PC-9 (cell line): Measurements from ENCODE around the gene GP1BB. TPM values are rescaled to one million over a fixed set of nuclear protein-coding genes. Genes with fewer than 3 reads are reported as not detected.

Source experiments
- BruUV-seq: library from RNA; stranded (reverse); fragments of 400-500 nt; replicated peaks from 2 replicates; lab custom pipeline; 2021; lab: Mats Ljungman, UMichigan
- CTCF ChIA-PET: fragments of 300-600 bp; sonication (Branson Sonifier 250); formaldehyde crosslinking; loops from one replicate; lab custom pipeline; 2022; ENCODE audit warnings: antibody characterized with exemption; lab: Charles Lee
- POLR2A ChIA-PET: fragments of 300-600 bp; sonication (Branson Sonifier 250); formaldehyde crosslinking; loops from one replicate; lab custom pipeline; 2022; ENCODE audit warnings: antibody characterized with exemption; ENCODE audit not compliant: unreplicated experiment; lab: Charles Lee
- DNase-seq, 2 experiments: peaks; one replicate each; pipeline versions ENCODE4 v3.0.0 to v3.0.0-alpha.2; 2015 to 2022; ENCODE audit warnings: mixed read lengths in 1 of 2
- H2AFZ ChIP-seq: fragments of 200-600 bp; sonication (generic); 2 replicates; pipeline ENCODE4 v1.8.1; 2017; ENCODE audit warnings: antibody characterized with exemption
- H3F3A ChIP-seq: fragments of 200-600 bp; sonication (generic); 2 replicates; pipeline ENCODE4 v1.8.1; 2017; ENCODE audit warnings: antibody characterized with exemption, mild to moderate bottlenecking, low read depth; ENCODE audit not compliant: insufficient read depth
- H3K27ac ChIP-seq: fragments of 200-600 bp; sonication (generic); 2 replicates; pipeline ENCODE4 v1.6.1; 2016; ENCODE audit warnings: mixed run types
- H3K27me3 ChIP-seq: fragments of 200-600 bp; sonication (generic); 2 replicates; pipeline ENCODE4 v1.6.1; 2016; ENCODE audit warnings: low read depth, mixed run types; ENCODE audit not compliant: insufficient read depth
- H3K36me3 ChIP-seq: fragments of 200-600 bp; sonication (generic); 2 replicates; pipeline ENCODE4 v1.6.1; 2016; ENCODE audit warnings: low read depth, mixed run types
- H3K4me1 ChIP-seq: fragments of 200-600 bp; sonication (generic); replicated peaks from 2 replicates; pipeline ENCODE4 v1.6.1; 2016; ENCODE audit warnings: mixed run types; ENCODE audit not compliant: insufficient read depth
- H3K4me2 ChIP-seq: fragments of 200-600 bp; sonication (generic); 2 replicates; pipeline ENCODE4 v1.6.1; 2017; ENCODE audit warnings: mixed run types
- H3K4me3 ChIP-seq: fragments of 200-600 bp; sonication (generic); 2 replicates; pipeline ENCODE4 v1.6.1; 2016; ENCODE audit warnings: mixed run types
- H3K79me2 ChIP-seq: fragments of 200-600 bp; sonication (generic); 2 replicates; pipeline ENCODE4 v1.6.1; 2017; ENCODE audit warnings: low read depth, mixed run types
- H3K9me2 ChIP-seq: fragments of 200-600 bp; sonication (generic); 2 replicates; pipeline ENCODE4 v1.8.1; 2017; ENCODE audit warnings: mild to moderate bottlenecking; ENCODE audit not compliant: insufficient read depth
- H3K9me3 ChIP-seq: fragments of 200-600 bp; sonication (generic); 2 replicates; pipeline ENCODE4 v1.8.1; 2016; ENCODE audit warnings: low read depth; ENCODE audit not compliant: insufficient read depth
- H4K20me1 ChIP-seq: fragments of 200-600 bp; sonication (generic); 2 replicates; pipeline ENCODE4 v1.8.1; 2017; ENCODE audit not compliant: insufficient read depth
- EZH2 ChIP-seq: fragments of 200-600 bp; sonication (generic); IDR thresholded peaks from 2 replicates; pipeline ENCODE4 v1.8.0; 2017; ENCODE audit warnings: antibody characterized with exemption, low read depth
- intact Hi-C: fragments of 100-400 bp; cut with micrococcal nuclease; formaldehyde crosslinking; loops from one replicate; pipeline ENCODE4 v1.10.0; 2022; ENCODE audit not compliant: unreplicated experiment
- total RNA-seq: library from RNA; stranded (reverse); gene quantifications from 2 replicates; pipeline ENCODE4 v1.2.3, GENCODE V29; 2021
- TF ChIP-seq, protein P1 (sequence below): fragments of 200-600 bp; sonication (generic); conservative IDR thresholded peaks from 2 replicates; pipeline ENCODE4 v1.6.1; 2017; ENCODE audit warnings: mixed run types, antibody characterized with exemption, mild to moderate bottlenecking, moderate library complexity

The GP1BB gene
- total RNA-seq, 1 experiment from 2014 or later = 0.35 TPM

DNA sequence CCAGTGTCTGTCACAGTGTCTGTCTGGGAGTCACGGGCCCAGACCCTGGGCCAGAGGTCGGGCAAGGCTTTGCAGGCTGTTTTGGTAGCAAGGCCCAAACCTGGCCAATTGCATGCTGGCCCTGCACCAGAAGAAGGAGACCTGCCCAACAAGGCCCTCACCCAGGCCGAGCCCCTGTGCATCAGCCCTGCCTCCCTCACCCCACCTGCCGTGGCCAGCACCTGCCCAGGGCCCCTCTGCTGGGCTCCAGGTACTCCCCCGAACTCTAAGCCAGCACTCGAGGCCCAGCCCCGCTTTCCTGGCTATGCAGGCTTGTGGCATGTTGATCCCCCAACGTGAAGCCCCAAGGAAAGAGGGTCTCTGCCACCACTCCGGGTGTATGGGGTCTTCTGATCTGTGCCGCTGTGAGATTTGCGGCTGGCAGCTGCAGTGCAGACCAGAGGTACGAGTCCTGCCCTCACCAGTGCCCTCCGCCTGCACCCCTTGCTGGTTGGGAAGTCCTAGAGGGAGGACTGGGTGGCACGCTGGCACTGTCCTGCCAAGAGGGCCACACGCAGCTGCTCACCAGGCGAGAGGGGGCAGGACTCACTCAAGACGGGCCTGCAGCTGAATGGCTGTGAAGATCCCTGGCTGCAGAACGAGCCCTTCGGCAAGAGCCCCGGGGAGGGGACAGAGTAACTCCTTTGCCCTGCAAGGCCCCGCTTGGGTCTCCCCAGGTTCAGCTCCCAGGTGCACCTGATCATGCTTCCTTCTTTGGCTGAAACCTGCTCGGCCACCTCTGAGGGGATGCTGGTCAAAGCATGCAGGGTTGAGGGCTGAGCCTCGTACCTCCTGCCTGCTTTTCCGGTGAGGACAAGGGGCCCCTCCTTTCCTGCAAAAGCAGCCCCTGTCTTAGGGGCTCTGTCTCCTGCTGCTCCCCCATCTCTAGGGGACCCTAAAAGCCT, 15.7 kb upstream of the GP1BB start:
- Histone ChIP-seq H3K79me2 (no peaks in the 10 kb centered on the region), H3K4me3 (no peak overlapping the region), H3K4me1 (no peaks in the 10 kb centered on the region), H3K27me3 (no peaks in the 10 kb centered on the region), H2AFZ (no peak overlapping the region), H3K36me3 (no peaks in the 10 kb centered on the region), H3F3A (no peaks in the 10 kb centered on the region), H3K9me2 (no peaks in the 10 kb centered on the region), H3K27ac (no peak overlapping the region), H3K9me3 (no peaks in the 10 kb centered on the region), H4K20me1 (no peaks in the 10 kb centered on the region), H3K4me2 (no peak overlapping the region)
- ChIA-PET POLR2A (no interaction called here), CTCF (no interaction called here)
- intact Hi-C loops = no loop called here
- no TSS peak for BruUV-seq
- TF ChIP-seq EZH2 = no peak
- TF ChIP-seq, protein P1, sequence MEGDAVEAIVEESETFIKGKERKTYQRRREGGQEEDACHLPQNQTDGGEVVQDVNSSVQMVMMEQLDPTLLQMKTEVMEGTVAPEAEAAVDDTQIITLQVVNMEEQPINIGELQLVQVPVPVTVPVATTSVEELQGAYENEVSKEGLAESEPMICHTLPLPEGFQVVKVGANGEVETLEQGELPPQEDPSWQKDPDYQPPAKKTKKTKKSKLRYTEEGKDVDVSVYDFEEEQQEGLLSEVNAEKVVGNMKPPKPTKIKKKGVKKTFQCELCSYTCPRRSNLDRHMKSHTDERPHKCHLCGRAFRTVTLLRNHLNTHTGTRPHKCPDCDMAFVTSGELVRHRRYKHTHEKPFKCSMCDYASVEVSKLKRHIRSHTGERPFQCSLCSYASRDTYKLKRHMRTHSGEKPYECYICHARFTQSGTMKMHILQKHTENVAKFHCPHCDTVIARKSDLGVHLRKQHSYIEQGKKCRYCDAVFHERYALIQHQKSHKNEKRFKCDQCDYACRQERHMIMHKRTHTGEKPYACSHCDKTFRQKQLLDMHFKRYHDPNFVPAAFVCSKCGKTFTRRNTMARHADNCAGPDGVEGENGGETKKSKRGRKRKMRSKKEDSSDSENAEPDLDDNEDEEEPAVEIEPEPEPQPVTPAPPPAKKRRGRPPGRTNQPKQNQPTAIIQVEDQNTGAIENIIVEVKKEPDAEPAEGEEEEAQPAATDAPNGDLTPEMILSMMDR = no peak
- no peak for DNase-seq

DNA sequence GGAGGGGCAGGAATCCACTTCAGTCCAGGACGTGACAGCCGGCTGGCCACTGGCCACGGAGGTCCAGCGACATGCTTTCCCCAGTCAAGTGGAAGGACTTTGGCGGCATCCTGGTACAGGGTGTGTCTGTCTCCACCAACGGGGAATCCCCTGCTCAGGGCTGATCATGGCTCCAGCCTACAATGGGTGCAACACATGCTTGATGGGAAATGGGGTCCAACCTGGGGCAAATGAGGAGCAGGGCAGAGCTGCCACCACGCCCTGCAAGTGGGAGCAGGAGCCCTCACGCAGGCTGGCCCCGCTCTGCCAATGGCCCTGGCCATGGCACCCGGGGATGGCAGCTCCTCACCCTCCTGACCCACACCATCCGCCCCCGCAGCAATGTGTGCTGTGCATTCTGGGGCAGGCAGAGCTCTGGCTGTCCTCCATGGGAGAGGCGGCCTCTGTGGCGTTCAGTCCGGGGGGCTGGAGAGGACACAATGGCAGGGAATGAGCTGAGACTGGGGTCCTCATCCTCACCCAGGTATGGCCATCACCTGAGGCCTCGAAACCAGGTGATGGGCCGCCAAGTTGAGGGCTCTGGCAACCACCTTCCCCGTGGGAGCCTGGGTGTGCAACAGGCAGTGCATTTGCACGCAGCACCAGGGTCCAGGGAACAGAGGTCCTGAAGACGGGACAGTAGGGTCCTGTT, 14.9 kb upstream of the GP1BB start:
- no peaks in the 10 kb centered on the region for H3K79me2 ChIP-seq
- intact Hi-C loops = no loop called here
- H3K4me2 ChIP-seq = no peak overlapping the region
- no peaks in the 10 kb centered on the region for H3K9me3 ChIP-seq
- BruUV-seq = no TSS peak
- TF ChIP-seq, protein P1 = no peak
- TF ChIP-seq EZH2 = no peak
- H4K20me1 ChIP-seq = no peaks in the 10 kb centered on the region
- CTCF ChIA-PET = no interaction called here
- H3K27ac ChIP-seq = no peak overlapping the region
- H3K27me3 ChIP-seq = no peaks in the 10 kb centered on the region
- no peaks in the 10 kb centered on the region for H3K36me3 ChIP-seq
- no peak overlapping the region for H2AFZ ChIP-seq
- H3K4me1 ChIP-seq = no peaks in the 10 kb centered on the region
- no peak for DNase-seq
- H3K9me2 ChIP-seq = no peaks in the 10 kb centered on the region
- H3K4me3 ChIP-seq = no peak overlapping the region
- POLR2A ChIA-PET = no interaction called here
- no peaks in the 10 kb centered on the region for H3F3A ChIP-seq

DNA sequence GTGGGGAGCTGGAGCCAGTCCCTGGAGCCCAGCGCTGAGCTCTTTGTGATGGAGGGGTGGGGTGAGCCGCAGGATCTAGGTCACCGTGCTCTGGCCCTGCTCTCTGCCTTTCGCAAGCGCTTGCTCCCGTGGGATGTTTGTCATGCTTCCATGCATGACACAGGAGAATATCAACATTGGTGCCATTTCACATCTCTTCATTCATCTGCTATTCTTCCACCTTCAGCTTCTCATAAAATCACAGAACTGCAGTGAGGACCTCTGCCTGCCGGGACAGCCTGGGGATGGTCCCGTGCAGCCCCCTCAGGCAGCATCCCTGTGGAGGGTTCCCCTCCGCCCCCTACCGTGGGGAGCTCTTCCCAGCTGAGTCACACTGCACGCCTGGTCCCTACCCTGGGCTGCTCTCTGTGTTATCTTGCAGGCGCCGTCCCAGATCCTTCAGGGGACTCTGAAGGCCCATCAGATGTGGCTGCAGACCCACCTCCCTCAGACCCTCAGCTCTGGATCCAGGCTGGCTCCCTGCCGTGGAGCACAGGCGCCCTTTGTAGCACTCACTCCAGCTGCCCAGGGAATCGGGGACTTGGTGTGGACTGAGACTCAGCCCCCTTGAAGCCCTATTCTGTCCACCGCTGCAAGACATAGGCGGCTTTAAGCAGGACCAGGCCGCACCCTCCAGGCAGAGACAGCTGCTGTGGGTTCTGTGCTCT, 14.1 kb upstream of the GP1BB start:
- Histone ChIP-seq H3F3A (no peaks in the 10 kb centered on the region), H3K27ac (no peak overlapping the region), H3K36me3 (no peaks in the 10 kb centered on the region), H3K4me3 (no peak overlapping the region), H3K4me1 (no peaks in the 10 kb centered on the region), H2AFZ (no peak overlapping the region), H3K4me2 (no peak overlapping the region), H3K9me3 (no peaks in the 10 kb centered on the region), H3K9me2 (no peaks in the 10 kb centered on the region), H3K79me2 (no peaks in the 10 kb centered on the region), H4K20me1 (no peaks in the 10 kb centered on the region), H3K27me3 (no peaks in the 10 kb centered on the region)
- DNase-seq = no peak
- CTCF ChIA-PET = no interaction called here
- no TSS peak for BruUV-seq
- intact Hi-C loops = no loop called here
- TF ChIP-seq, protein P1 = no peak
- TF ChIP-seq EZH2 = no peak
- POLR2A ChIA-PET = no interaction called here
